Choroid plexus epithelial cell (primary cell): ENCODE data around the gene SHROOM4.
A peak's percentile ranks its signal among the peaks of the same experiment; 100 is the strongest.

Experiments used
- DNase-seq: peaks from one replicate; pipeline ENCODE4 v3.0.0-alpha.2; 2010; ENCODE audit warnings: low read depth
- H3K4me3 ChIP-seq: 2 replicates; pipeline ENCODE4 v1.5.1; 2011; ENCODE audit warnings: low read depth, mild to moderate bottlenecking, control low read depth, low read length, moderate library complexity
- TF ChIP-seq, protein P1 (sequence below): conservative IDR thresholded peaks from 2 replicates; pipeline ENCODE4 v1.5.1; 2011; ENCODE audit warnings: low read depth, mild to moderate bottlenecking, control low read depth, inconsistent platforms, low read length, moderate library complexity

Gene SHROOM4

DNA sequence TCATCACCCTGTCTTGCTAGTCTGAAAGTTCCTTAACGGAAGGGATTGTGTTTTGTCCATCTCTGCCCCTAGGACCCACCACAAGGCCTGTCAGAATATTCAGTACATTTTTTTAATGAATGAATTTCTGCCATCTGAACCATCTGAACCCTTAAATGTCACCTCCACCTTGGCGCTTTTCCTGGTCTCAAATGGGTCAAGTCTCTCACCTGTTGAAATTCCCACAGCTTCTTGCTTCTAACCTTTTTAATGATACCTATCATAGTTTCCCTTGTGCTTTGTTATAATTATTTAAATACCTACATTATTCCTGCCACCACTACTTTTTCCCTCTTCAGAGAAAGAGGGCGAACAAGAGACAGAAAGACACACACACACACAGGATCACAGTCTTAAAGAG lies 48.0 kb downstream of the SHROOM4 start:
- no peak for DNase-seq
- no peak overlapping the region for H3K4me3 ChIP-seq
- TF ChIP-seq, protein P1, sequence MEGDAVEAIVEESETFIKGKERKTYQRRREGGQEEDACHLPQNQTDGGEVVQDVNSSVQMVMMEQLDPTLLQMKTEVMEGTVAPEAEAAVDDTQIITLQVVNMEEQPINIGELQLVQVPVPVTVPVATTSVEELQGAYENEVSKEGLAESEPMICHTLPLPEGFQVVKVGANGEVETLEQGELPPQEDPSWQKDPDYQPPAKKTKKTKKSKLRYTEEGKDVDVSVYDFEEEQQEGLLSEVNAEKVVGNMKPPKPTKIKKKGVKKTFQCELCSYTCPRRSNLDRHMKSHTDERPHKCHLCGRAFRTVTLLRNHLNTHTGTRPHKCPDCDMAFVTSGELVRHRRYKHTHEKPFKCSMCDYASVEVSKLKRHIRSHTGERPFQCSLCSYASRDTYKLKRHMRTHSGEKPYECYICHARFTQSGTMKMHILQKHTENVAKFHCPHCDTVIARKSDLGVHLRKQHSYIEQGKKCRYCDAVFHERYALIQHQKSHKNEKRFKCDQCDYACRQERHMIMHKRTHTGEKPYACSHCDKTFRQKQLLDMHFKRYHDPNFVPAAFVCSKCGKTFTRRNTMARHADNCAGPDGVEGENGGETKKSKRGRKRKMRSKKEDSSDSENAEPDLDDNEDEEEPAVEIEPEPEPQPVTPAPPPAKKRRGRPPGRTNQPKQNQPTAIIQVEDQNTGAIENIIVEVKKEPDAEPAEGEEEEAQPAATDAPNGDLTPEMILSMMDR = no peak

DNA sequence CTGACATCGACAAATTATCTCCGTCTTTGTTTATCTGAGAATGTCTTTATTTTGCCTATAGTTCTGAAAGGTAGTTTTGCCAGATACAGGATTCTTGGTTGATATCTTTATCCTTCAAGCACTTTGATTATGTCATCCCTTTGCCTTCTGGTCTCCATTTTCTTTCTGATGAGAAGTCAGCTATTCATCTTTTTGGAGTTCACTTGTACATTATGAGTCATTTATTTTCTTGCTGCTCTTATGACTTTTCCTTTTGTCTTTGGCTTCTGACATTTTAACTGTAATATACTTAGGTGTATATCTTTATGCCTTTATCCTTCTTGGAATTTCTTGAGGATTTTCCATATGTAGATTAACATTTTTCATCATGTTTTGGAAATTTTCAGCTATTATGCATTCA lies 51.4 kb downstream of the SHROOM4 start:
- no peak overlapping the region for H3K4me3 ChIP-seq
- TF ChIP-seq, protein P1 = no peak
- no peak for DNase-seq

DNA sequence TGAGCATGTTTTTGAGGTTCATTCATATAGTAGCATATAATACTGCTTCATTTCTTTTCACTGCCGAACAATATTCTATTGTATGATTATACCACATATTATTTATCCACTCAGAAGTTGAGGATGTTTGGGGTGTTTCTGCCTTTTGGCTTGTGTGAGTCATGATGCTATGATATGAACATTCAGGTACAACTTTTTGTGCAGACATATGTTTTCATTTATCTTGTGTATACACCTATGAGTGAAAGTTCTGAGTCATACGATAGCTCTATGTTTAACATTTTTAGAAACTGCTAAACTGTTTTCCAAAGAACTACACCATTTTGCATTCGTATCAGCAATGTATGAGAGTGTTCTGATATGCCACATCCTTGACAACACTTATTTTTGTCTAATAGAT lies 57.7 kb downstream of the SHROOM4 start:
- DNase-seq = no peak
- TF ChIP-seq, protein P1 = no peak
- H3K4me3 ChIP-seq = no peak overlapping the region

DNA sequence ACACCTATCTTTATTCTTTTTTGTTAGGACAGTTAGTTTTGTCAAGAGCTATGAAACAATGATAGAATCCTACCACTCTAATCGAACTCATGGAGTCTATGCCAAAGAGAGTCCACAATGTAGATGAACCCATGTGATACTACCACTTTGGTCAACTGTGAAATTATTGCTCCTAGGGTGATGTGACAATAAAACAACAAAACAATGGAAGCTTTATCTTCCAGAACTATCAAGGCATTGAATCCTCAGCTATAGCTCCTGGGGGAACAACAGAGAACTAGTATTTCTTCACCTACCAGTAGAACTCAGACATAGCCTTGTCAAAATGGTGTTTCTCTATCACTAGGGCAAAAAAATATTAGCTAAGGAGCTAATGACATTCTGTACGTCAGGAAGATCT lies 62.9 kb downstream of the SHROOM4 start:
- no peak overlapping the region for H3K4me3 ChIP-seq
- TF ChIP-seq, protein P1 = no peak
- DNase-seq = no peak

DNA sequence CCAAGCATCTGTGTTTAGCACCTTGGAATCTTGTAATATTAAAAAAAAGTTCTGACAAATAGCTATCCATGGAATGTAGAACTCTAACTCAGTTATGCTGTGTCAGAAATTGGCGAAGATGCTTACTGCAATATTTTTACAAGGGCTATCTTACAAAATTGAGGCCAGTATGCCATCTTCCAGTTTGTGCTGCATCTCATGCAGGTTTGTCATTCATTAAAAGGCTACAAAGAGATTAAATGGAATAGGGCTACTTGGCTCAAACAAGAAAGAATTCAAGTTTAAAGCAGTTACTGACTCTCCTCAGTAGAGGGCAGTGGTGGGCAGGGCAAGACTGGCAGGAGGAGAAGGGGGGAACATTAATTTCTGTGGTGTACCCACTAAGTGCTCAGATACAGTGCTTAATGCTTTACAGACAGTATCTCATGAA lies 66.5 kb downstream of the SHROOM4 start:
- peak; percentile 36 for DNase-seq
- H3K4me3 ChIP-seq = no peak overlapping the region
- TF ChIP-seq, protein P1 = peak; percentile 83

DNA sequence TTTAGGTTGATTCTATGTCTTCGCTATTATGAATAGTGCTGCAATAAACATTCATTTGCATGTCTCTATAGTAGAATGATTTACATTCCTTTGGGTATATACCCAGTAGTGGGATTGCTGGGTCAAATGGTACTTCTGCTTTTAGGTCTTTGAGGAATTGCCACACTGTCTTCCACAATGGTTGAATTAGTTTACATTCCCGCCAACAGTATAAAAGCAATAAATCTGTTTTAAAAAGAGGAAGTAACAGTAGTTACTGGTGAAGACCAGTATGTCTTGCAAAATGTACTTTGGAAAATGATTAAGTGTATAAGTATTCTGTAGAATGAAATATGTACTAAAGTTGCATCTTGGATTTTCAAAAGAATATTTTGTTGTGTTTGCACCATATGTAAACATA lies 77.3 kb downstream of the SHROOM4 start:
- TF ChIP-seq, protein P1 = no peak
- no peak for DNase-seq
- H3K4me3 ChIP-seq = no peak overlapping the region

DNA sequence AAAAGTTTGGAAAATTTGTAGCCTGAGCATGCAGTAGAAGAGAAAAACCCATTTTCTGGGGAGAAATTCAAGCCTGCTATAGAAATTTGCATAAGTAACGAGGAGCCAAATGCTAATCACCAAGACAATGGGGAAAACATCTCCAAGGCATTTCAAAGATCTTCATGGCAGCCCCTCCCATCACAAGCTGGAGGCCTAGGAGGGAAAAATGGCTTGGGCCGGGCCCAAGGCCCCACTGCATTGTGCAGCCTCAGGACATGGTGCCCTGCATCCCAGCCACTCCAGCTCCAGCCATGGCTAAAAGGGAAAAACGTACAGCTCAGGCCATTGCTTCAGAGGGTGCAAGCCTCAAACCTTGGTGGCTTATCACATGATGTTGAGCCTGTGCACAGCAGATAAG lies 87.7 kb downstream of the SHROOM4 start:
- no peak for DNase-seq
- no peak overlapping the region for H3K4me3 ChIP-seq
- TF ChIP-seq, protein P1 = no peak
